Amniotic stem cell (primary cell): ENCODE results near the gene GPR84.
A peak's percentile ranks its signal among the peaks of the same experiment; 100 is the strongest.

ENCODE experiments used
- DNase-seq: peaks from one replicate; lab custom pipeline; 2025; lab: John Stamatoyannopoulos, UW

Gene GPR84

DNA sequence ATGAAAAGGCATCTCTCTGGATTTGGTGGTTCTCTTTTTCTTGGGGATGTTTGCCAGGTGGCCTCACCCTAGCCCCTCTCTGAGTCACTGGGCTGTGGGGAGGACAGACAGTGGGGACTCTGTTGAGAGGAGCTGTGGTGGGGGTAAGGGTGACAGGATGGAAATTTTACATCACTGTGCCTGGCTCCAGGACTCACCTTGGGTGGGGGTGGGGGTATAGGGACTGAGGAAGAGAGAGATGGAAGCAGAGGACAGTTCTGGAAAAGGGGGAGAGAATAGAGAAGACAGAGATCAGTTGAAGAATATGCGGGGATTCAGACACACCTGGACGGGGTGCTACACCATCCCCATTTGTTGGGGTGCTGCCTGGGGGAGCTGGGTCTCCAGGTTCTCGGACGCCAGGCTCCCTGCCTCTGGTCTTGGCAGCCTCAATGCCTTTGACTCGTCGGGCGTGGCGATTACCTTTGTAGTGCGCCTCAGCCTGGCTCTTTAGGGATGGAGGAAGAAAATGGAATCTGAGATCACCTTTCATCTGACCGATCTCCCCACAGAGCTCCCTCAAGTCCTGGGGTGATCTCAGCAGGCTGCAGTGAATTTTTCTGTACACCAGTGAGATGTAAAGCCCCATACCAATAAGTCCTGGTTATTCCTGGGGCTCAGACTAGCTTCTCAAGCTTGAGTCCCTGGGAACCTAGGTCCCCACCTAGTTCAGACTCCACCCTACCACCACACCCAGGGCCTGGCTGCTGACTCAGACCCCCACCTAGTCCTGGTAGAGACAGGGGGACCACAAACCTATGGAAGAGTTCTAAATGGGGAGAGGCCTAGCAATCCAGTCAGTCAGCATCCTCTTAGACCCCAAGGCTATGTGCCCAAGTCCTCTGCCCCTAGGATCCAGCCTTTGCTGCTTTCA, 9.6 kb upstream of the GPR84 start:
- DNase-seq: no peak

DNA sequence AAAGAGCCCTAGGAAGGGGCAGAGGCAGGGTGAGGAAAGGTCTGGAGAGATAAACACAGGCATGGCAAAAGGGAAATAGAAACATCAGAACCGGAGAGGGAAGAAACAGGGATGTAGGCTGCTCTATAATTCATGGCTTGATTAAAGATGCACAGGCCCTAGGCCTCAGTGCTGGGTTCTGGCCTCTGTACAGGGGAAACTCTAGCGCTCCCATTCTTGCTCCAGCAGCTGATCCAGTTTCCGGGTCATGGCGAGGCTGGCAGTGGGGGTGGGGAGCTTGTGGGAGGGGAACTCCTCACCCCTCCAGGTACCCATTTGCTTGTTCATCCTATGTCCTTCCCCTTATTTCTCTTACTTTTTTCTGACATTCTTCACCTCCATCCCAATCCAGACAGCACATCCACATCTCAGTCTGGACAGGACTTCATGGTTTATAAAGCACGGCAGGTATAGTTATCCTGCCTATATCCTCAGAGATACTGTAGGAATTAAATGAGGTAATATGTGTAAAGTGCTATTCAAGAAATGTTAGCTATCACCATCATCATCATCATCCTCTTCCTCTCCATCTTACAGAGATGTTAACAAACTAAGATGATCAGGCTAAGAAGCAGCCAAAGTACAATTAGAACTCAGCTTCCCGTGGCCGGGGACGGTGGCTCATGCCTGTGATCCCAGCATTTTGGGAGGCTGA, 8.0 kb upstream of the GPR84 start:
- DNase-seq: no peak

DNA sequence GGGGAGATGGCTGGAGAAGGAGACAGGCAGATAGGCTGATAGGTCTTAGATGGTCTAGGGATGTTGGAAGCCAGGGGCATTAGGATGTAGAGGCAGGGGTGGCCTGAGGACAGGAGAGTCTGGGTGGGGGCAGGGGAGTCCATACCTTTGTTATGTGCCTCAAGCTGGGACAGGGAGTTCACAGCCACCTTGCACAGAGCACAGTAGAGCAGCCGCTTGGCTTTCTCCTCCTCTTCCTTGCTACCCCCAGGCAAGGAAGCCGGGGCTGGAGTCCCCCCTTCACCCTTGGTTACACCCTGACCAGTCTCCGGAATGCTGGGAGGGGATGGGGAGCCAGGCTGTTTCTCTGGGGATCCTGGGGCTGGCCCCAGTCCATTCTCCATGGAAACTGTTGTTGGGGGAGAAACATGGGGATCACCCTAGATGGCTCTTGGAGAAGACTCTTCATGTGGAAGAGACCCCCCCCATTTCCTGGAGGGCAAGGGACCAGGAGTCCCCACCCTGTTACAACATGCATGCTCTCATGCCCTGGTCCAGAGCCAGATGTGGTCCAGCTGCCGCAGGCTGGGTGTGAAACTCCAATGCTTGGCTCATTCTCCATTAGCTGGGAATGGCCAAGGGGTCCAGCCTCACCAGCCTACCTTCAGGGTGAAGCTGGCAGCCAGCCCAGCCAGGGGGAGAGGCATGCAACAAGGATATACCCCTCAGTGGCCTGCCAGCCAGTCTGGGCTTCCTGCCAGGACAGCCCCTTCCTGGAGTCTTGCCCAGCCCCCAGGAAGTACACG, 7.2 kb upstream of the GPR84 start:
- DNase-seq: no peak

DNA sequence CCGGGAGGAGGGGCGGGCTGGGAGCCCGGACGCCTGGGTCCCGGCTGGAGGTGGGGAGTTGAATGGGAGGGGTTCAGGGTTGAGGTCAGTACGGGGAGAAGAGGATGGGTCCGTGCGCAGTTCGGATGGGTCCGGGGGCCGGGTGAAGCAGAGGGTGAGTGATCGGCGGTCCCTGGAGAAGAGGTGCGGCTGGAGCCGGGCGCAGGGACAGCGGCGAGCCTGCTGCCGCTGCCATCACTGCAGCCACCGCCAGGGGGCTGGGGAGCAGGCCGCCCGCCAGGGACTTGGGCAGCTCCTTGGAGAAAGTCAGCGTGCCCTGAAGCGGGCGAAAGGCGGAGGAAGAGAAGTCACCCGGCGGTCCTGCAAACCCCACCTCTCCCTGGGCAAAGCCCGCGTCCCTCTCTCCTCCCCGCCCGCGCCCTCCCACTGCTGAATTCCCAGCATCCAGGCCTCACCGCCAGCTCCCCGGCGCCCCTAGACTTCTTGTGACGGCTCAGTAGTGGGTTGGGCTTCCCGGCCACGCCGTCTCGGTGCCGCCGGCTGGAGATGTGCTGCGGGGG, 6.0 kb upstream of the GPR84 start:
- peak; percentile 55 for DNase-seq

DNA sequence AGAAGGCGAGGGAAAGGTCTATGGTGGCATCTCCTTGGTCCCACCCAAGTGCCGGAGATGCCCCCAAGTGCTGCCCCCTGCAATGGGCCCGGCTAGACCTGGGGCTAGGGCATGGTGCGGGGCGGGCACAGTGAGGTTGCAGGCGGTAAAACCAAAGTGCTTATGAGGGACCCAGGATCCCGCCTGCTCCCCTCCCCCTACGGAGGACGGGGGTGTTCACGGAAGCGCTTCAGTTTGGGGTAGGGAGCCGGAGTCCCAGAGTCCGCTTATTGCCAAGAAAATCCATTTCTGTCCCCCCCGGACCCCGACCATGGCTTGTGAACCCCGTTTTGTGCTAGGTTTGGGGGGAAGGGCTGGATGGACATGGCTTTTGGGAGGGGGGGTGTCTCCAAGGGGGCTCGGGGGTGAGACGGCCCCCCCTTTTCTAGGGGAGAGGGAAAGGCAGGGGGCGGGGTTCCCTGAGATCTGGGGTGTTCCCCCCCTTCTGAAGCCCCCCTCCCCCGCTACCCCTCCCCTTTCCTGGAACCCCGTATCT, 5.4 kb upstream of the GPR84 start:
- no peak for DNase-seq

DNA sequence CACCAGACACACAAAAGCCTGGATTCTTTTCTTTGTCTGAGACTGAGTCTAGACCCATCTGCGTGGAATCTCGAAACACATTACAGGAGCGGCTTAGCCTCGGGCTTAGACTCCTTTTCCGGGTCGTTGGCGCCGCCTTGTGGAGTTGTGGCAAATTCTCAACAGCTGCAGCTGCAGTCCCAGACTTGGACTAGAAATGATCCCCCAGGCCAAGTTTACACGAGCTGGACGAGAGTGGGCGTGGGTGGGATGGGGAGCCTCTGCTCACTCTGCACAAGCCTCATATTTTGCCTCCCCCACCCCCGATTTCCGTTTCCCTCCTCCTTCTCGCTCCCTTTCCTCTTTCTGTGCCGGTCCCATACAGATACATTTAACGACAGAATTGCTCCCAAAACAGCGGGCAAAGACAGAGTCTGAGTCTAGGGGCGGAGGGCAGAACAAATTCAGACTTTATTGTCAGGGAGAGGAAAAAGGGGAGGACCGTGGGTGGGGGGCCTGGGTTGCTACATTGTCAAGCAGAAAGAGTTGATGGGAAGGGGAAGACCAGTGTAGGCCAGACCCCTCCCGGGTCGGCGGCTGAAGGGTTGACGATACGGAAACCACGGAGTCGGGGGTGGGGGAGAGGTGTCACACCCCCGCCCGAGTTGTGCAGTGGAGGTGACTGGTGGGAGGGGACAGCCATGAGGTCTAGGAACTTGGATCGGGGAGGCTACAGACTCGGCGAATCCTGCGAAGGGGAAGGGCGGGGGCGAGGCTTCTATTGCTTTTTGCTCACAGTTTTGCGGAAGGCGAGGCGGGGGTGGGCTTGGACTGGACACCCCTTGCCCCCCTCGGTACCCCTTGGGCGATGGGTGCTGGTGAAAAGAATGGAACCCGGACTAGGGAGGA, 4.7 kb upstream of the GPR84 start:
- peak; percentile 84 for DNase-seq

DNA sequence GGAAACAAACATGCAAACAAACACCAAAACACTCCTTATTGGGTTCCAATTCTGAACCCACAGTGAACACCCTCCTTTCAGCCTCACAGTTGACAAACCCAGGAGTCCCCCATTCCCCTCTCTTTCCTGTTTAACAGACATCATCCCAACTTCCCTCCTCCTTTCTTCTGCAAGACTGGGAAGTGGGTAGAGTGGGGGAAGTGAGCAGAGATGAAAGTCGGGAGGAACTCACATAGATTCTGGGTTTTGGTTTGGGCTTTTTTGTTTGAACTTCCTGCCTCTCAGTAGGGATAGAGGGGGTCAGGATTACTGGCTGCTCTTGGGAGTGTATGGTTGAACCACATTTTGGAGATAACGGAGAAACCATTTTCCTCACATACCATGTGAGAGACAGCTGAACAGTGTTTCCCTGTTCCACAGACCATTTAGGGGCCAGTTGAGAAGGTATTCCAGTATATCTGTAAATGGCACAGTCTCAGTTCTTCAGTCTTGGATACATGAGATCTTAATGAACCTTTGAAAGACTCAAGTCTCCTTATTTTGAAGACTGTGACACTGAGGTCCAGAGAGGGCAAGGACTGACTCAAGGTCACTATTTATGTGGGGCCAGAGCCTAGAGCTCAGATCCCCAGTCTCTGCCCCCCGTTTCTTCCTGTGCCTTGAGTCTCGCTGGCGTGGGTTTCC, 3.9 kb upstream of the GPR84 start:
- no peak for DNase-seq

DNA sequence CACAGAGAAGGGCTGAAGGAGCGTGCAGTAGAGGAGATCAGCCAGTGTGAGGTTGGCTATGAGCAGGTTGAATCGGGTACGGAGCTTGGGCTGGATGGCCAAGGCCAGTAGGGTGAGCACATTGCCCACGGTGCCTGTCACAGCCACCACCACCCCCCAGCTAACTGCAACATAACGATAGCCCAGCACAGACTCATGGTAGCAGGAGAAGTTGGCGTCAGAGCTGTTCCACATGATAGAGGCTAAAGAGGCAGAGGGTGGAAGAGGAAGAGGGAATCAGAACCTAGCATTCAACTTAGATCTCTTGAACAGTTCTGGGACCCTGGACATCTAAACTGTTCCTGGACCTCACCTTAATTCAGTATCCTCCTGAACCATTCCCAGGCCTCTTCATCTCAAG, 668 bp downstream of the GPR84 start:
- DNase-seq: no peak

DNA sequence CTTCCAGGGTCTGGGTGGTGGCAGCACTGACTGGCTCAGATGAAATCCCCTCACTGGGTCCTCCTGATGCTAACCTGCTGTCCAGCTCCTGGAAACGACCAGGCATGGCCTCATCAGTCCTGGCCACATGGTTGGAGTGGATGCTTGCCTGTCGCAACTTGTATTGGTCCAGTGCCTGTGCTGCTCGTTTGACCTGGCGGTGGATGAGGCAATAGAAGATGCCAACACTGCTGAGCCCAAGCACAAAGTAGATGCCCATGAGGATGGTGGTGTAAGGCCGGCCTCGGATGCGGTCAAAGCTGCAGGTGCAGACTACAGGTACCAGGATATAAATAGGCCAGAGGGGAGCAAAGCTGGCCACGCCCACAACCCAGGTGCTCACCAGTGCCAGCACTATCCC, 1.2 kb downstream of the GPR84 start:
- no peak for DNase-seq

DNA sequence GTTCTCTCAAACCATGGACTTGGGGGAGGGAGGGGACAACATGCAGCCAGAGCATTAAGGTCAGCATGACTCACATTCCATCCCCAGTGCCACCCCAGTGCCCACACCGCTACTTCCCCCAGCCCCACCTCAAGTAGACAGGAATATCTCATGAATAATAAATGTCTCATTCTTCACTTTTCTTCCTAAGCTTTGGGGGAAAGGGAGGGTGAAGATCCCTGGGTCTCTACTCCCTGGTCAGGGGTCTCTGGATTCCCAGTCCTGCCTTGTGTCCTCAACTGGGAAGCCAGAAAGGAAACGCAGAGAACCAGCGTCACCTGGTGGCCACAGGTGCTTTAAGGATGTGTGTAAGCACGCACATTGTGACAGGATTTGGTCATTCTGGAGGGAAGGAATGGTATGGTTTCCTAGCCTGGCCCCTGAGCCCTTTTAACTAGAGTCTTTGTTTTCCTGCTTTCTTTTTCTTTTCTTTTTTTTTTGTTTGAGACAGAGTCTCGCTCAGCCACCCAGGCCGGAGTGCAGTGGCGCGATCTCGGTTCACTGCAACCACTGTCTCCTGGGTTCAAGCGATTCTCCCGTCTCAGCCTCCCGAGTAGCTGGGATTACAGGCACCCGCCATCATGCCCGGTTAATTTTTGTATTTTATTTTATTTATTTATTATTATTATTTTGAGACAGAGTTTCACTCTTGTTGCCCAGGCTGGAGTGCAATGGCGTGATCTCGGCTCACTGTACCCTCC, 3.4 kb downstream of the GPR84 start:
- peak; percentile 46 for DNase-seq

DNA sequence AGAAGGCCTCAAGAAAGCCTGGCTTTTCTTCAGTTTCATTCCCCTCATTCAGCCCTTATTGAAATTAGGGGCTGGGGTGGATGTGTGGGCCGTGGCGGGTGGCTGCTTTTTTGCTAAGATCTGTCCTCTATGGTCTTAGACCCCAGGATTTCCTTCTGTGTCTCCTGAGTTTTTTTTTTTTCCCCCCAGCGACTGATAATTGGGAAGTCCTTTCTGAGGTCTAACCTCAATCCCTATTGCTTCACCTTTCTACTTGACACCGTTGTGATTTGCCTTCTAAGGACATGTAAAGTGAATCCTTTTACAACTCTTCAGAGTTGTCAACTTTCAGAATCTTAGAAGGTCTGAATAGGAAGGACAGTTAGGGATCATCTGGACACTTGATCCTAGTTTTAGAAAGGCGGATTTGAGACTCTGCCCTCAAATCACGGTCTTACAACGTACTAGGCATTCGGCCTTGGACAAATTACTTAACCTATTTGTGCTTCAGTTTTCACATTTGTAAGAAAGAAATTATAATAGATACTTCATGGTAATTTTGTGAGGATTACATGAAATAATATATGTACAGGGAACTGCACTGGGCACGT, 4.4 kb downstream of the GPR84 start:
- no peak for DNase-seq

DNA sequence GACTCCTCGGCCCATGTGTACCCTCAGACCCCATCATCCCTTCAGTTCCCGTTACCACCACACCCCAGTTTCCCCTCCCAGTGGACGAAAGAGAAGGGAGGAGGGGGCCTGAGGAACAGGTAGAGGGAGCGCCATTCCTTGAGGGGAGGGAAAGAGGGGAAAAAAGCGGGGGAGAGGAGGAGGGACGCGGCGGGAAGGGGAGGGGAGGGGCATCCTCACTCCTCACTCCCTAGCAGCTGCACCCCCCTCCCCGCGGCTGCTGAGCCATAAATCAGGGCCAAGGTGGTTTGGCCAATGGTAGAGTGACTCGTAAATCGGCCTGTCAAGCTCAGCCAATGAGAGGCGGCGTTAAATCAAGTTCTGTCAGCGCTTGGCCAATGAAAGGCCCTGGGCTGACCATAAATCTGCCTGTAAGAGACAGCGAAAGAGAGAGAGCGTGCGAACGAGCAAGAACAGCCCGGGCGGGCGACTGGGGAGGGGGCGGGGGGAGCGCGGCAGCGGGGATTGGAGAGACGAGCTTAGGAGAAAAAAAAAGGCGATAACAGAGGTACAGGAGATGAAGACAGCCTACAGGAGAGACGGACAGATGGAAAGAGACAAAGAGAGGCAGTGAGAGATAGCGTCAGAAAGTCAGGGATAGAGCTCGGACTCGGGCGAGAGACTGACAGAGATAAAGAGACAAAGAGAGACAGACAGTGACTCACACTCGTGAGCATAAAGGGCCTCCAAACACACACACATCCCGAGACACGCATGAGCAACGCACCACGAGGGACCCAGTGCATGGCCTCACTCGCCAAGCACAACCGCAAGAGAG, 5.1 kb downstream of the GPR84 start:
- peak; percentile 98 for DNase-seq

DNA sequence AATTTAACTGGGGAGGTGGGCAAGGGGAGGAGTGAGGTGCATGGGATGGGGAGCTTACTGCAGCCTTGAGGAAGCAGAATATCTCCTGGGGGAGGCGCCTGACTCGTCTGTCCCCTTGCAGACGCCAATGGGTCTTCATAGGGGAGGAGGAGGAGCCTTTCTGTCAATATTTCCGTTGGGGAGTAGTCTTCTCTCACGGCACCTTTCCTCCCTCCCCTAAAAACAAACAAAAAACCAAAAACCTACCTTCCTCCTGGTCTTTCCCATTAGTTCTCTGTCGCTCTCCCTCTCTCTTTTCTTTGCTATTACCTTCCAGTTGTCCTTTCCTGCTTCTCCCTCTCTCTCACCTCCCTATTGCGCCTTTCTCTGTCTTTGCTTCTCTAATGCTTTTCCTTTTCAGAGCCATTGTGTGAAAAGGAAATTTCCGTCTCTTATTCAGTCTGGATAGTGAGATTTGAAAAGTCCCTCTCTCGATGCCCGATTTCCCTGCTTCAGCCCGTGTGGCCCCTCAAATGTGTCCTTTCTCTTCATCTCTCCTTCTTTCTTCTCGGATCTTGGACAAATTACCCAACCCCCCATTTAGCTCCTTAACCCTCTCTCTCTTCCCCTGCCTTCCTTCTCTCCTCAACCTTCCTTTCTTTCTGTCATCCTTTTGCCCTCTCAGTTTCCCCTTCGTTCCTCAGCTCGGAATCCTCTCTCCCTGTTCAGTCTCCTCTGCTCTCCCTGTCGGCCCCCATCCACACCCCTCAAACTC, 5.9 kb downstream of the GPR84 start:
- DNase-seq: no peak

DNA sequence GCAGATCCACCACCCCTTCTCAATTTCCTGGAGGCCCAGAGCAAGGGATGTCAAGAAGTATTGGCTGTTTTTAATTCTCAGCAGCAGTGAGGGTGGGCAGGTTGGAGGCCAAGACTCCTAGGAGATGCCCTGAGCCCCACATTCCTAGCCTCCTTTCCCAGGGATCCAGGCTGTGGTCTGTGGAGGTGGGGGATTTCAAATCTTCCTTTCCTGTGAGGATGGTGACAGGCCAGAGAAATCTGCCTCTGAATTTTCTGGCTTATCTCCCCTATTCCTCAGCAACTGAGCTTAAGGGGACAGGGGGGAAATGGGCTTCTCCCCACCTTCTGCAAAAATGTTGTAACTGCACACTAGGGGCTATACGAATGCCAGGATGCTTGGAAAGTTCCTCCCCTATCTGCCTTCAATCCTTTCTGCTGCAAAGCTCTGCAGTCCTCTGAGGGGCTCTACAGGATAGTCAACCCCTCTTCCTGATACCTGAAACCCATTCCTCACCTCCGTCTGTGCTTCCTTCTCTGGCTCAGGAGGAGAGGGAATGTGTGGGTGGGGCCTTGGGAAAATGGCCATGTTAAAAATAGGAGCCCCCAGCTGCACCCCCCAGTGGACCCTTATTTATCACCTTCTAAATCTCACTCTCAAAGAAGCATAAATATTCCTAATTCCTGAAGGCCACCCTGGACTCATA, 6.6 kb downstream of the GPR84 start:
- no peak for DNase-seq

DNA sequence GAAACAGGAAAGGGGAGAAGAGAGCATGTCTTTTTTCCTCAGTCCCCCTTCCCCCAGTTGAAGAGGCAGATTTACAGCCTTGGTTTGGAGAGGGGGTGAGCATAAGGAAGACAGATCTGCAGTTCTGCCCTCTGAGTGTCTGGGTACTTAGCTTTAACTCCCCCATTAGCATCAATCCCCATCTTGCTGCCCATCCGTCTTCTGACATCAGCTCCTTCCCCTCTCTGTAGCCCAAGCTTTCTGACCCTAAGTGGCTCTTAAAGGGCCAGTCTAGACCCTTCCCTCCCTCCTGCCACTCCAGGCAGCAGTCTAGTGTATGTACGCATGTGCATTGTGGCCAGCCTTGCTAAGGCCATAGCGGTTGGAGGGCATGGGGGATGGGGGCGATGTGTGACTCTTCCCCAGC, 7.3 kb downstream of the GPR84 start:
- no peak for DNase-seq

DNA sequence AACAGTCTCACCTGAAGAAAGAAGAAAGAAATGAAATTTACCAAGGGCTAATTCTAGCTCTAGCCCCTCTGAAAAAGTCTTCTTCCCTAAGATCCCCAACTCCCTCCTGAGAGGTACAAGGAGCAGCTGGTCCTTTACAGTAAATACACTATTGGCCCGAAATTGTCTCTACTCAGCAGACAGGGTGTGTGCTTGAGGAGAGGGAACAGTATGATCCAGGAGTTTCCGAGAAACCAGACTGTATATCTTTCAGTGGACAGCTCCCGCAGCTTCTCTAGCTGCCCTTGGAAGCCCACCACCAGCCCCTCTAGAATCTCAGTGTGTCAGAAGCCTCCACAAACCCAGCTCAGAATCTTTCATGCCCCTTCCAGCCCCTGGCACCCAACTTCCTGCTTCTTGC, 8.1 kb downstream of the GPR84 start:
- no peak for DNase-seq
